Right lung (tissue), 5 donors: ENCODE results near the gene PKN2. TPM values are rescaled to one million over a fixed set of nuclear protein-coding genes. Genes with fewer than 3 reads are reported as not detected.
A peak's percentile ranks its signal among the peaks of the same experiment; 100 is the strongest.
"Not testable (repeated sequence)": the region's sequence is repeated elsewhere in the genome, so short reads cannot be mapped to it uniquely, and the experiment has no call there.

Experiments used
- DNase-seq, 2 donors: peaks; one replicate each; pipeline ENCODE4 v3.0.0-alpha.2; 2013
- polyA plus RNA-seq, 5 donors: library from polyadenylated mRNA; unstranded; fragments of 120-200 nt; gene quantifications; one replicate each; pipeline versions ENCODE4 v1.2.1 to v1.2.3, GENCODE V29; 2013; ENCODE audit warnings: inconsistent platforms in 1 of 5, low replicate concordance in 1 of 5; ENCODE audit not compliant: insufficient read length in 5 of 5, insufficient read depth in 1 of 5

The PKN2 gene
- polyA plus RNA-seq, 5 donors, result 78.1 to 131 (median 111) TPM

DNA sequence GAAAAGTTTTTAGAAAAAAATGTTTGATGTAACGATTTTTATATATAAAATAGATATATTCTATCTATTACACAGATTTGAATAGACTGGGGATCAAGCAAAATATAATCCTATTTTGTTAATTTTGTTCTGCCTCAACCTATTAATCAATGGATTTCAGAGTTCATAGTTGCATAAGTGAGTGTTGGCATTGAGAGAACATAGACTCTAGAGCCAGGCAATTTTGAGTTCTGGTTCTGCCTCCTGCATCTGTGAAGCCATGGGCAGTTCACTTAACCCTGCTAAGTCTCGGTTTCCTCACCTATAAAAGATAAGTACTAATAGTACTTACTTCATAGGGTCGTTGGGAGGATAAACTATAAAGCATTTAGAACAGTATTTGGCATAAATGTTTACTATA is 13.6 kb upstream of the PKN2 start:
- DNase-seq, result no peak

DNA sequence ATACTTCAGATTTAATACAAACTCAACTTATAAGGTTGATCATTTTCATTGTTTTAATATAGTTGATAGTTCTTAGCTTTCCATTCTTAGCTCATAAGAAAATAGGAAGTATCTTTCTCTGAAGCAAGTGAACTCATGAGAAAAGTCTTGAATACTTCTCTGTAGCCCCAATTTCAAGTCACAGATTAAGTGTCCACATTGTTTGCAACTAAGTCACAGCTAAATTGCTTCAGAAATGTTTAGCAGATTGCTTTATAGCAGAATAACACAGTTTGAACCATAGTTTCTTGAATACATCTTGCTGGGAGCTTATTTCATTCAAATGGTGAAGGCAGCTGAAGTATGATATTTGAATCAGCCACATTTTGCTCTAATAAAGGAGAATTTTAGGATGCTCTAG is 10.6 kb upstream of the PKN2 start:
- no peak for DNase-seq

DNA sequence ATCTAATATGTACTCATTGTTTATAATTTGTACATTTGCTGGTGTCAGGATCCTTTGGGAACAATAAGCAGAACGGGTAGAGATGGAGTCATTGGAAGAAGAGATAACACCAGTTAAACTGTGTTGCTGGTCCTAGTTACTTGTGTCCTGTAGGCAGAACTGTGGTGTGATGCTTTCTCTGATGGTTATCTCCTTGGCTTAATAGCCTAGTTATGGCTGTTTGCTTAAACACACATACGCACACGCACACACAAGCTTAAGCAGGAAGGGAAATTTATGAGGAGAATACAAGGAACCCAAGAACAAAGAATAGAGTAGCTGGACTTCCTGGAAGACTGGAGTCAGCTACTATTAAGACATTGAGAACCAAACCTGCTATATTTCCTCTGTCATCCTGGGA is 5.7 kb upstream of the PKN2 start:
- DNase-seq, result no peak

DNA sequence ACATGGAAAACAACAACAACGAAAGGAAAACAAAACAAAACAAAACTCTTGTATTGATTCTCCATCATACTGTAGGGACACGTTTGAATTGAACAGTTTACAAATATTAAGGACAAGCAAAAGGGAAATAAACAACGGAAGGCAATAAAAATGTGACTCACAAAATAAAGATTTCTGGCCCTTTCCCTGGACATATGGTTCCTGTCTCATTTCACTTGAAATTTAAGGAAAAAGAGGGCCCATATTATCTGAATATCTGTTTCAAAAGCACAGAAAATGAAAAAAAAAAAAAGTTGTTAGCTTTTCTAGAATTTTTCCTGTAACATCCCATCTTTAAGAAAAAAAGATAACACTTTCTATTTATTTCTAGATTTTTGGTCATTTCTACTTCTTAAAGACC is 3.6 kb upstream of the PKN2 start:
- peak; percentile 45 to 56 for DNase-seq

DNA sequence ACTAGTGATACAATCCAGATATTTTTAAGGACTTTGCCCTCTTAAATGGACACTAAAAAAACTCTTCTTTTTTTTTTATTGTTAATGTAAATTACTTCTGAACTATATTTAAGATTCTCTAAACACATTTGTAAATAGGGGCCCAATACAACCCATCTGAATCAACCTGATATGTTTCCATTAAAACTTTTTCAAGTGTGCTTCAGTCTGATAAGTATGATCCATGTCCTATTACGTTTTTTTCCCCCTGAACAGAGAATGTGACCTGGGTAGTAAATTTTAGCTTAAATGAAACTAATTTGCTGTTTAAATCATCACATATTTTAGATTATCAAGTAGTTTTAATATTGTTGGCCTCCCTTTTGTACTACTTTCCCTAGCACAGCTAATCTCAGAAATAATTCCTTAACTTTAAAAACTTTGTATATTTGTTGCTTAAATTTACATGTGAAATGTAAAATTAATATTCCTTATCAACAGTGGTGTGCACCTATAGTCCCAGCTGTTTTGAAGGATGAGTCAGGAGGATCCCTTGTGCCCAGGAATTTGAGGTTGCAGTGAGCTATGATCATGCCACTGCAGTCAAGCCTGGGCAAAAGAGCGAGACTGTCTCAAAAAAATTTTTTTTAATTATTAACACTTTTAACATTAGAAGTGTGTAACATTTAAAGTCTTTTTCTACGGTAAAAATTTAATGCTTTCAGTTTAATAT is 3.0 kb upstream of the PKN2 start:
- no peak for DNase-seq

DNA sequence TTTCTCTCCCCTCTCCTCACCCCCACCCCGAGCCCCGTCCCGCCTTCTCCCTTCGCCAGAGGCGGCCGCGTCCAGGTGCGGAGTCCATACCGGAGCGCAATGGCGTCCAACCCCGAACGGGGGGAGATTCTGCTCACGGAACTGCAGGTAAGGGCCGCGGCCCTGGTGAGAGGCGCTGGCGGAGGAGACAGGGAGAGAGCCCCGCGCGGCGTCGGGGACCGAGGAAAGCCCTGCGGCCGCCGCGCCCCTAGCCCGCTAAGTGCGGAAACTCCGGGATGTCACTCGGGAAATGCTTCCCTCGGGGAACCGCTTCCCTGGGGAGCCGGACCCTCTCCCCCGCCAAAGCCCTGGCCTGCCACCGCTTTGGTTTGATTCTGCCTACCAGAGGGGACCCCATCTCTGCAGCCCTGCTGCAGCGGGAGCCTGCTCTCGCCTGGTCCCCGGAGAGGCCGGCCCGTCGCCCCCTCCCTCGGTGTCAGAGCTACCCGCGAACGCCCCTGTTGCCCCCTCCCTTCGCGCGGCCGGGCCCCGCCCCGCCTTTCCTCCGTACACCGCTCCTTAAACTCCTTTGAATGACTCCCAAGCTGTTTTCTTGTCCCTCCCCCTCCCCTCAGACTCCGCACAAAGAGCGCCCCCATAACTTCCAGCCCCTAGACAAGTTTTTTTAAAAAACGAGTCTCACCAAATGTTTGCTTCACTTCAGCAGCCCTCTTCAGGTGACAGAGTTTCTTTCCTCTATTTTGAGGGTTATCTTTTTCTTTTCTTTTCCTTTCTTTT is 597 bp downstream of the PKN2 start:
- peak; percentile 76 to 78 for DNase-seq

DNA sequence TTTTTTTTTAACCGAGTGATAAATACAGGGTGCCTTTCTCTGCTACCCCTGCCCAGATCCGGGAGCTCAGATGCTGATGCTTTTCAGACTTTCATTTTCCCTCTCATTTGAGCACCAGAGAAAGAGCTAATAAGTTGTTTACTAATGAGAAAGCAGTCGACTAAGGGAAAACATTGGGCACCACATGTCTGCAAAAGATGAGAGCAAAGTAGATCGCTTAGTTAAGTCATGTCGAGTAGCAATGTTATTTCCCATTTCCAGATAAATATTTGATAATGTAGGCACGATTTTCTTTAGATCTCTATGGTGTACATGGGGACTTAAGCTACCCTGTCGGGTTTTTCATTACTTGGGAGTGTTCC is 1.2 kb downstream of the PKN2 start:
- DNase-seq, result no peak

DNA sequence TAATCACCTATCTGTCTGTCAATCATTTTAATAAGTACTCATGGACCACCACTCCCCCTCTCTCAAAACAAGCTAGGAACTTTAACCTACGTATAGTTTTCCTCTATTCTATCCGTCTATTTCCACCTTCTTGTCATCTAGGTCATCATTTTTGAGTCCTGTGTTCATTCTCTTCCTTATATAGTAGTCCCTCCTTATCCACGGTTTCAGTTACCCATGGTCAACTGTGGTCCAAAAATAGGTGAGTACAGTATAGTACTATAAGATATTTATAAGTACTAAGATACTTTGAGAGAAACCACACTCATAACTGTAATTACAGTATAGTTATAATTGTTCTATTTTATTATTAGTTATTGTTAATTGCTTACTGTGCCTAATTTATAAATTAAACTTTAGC is 7.5 kb downstream of the PKN2 start:
- DNase-seq, result no peak

DNA sequence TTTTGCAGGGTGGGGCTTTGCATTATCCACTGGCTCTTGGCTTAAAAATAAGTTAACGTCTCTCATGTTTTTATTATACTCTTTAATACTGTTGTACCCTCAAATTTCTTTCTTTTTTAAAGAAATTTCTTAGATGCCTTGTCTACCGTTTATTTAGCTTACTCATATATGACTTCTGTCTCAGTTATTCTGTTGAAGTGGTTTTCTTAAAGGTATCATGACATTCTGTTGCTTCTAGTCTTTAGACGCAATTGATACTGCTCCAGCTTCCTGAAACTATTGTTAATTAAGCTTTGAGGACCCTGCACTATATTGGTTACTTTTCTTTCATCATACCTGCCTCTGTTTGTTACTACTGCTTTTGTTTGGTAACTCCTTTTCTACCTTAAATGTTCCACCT is 11.7 kb downstream of the PKN2 start:
- DNase-seq, result no peak

DNA sequence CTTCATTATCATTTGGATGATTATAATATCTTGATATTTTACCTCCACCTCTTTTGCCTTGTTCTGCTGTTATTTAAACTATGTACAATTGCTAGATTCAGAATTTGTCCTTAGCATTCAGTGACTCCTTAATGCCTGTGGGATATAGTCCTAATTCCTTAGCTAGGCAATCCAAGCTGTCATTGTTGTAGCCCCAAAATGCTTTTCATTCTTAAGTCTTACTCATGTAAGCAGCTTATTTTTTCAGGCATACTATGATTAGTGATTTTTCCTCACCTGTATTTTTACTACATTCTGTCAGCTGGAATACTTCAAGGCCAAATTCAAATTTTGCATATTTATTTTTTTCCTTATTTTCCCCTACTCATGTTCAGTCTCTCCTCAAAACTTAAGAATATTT is 13.4 kb downstream of the PKN2 start:
- DNase-seq, result no peak

DNA sequence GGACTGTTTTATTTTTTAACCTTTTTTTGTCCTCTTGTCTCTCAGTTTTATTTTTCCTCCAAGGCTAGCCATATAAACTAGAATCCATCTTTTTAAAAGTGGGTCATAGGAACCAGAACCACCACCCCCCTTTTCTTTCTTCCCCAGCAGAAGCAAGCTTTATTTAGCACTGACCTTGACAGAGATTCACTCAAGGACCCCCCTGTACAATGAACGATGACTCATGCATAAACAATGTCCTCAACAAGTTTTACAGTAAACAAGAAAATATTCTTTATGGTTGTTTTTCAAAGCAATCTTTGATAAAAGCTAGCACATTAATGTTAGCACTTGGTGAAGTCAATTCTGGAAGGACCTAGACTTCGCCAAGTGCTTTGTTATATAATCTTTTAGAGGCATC is 14.1 kb downstream of the PKN2 start:
- no peak for DNase-seq

DNA sequence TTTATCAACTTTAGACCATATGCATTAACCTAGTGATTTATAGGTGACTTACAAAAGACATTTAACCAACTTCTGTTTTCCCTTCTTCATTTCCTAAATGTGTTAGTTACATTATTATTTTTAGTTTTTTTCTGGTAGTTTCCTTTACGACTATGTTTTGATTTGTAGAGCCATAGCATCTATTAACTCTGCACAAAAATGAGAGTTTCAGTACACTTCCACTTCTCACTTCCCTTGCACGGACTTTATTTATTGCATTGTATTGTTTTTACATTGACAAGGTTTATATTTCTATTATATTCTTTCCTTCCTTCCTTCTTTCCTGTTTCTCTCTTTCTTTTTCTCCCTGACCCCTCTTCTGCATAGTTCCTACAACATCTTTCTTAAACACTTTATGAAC is 14.7 kb downstream of the PKN2 start:
- no peak for DNase-seq

DNA sequence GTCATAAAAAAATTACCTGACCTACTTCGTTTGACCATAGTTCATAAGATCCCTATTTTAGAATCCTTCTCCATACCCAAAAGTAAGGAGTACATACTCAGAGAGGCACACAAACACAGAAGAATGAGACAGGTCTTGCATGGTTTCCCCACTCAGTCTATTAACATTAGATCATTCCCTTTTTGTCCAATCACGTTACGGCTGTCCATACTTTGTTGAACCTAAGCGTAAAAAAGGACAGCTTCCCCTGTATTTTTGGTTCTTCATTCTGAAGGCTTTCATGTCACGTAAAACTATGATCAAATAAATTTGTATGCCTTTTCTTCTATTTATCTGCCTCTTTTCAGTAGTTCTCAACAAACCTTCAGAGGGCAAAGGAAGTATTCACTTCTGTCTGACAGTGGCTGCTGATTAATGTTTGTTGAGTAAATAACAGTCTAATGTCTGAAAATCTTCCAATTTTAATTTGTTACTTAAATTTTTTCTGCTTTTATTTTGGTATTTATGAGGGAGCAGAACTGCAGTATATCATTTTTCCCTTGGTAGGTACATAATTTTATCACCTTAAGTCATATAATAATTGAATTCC is 16.4 kb downstream of the PKN2 start:
- no peak for DNase-seq

DNA sequence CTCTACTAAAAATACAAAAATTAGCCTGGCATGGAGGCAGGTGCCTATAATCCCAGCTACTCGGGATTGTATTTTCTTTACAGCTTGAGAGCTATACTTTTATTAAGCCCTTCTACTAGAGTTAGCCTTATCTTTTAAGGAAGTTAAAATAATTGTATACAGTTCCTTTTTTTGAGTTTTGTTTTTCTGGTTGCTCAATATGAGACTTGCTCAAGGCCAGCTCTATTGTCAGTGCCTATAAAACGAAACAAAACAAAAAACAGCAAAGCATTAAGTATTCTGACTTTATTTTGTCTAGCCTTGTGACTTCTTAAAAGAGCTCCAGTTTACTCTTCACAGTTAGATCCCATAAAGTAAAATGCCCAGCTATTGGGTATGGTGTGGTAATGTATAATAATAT is 17.2 kb downstream of the PKN2 start:
- no peak for DNase-seq

DNA sequence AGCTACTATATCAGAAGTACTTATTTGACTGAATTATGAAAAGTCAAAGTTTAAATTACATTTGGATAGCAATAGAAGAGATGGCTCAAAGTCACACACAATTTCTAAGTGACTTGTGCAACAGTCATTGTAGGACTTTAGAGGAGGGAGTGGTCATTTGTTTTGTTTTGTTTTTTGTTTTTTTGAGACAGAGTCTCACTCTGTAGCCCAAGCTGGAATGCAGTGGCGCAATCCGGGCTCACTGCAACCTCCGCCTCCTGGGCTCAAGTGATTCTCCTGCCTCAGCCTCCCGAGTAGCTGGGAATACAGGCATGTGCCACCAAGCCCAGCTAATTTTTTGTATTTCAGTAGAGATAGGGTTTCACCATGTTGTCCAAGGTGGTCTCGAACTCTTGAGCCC is 17.7 kb downstream of the PKN2 start:
- DNase-seq, result not testable (repeated sequence)

DNA sequence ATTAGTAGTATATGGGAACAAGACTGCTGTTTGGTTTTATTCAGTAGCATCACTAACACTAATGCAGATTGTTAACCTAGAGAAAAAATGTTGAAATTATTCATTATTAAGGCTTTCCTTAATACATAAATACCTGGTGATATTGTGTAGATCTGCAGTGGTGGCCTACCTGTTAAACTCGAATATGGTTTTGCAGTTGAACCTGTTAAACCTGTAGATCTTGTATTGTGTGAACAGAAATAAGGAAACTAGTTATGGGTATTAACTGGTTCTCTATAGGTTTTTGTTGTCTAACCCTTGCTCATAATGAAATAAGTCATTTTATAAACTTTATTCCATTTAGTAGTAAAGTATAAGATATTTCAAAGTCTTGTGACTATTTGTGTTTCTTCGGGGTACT is 23.9 kb downstream of the PKN2 start:
- DNase-seq, result no peak

DNA sequence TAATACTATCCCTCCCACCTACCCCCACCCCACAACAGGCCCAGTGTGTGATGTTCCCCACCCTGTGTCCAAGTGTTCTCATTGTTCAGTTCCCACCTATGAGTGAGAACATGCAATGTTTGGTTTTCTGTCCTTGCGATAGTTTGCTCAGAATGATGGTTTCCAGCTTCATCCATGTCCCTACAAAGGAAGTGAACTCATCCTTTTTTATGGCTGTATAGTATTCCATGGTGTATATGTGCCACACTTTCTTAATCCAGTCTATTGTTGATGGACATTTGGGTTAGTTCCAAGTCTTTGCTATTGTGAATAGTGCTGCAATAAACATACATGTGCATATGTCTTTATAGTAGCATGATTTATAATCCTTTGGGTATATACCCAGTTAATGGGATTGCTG is 28.8 kb downstream of the PKN2 start:
- not testable (repeated sequence) for DNase-seq

DNA sequence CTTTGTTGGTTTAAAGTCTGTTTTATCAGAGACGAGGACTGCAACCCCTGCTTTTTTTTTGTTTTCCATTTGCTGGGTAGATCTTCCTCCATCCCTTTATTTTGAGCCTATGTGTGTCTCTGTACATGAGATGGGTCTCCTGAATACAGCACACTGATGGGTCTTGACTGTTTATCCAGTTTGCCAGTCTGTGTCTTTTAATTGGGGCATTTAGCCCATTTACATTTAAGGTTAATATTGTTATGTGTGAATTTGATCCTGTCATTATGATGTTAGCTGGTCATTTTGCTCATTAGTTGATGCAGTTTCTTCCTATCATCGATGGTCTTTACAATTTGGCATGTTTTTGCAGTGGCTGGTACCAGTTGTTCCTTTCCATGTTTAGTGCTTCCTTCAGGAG is 32.5 kb downstream of the PKN2 start:
- not testable (repeated sequence) for DNase-seq

DNA sequence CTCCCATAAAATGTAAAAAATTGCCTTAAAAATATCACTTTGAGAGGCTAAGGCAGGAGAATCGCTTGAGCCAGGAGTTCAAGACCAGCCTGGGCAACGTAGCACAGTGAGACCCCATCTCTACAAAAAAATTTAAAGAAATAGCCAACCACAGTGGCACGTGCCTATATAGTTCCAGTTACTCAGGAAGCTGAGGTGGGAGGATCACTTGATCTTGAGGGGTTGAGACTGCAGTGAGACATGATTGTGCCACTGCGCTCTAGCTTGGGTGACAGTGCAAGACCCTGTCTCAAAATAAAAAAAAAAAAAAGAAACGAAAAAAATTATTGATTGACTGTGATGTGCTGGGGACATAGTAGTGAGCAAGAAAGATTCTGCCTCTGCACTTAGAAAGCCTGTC is 38.4 kb downstream of the PKN2 start:
- DNase-seq, result no peak

DNA sequence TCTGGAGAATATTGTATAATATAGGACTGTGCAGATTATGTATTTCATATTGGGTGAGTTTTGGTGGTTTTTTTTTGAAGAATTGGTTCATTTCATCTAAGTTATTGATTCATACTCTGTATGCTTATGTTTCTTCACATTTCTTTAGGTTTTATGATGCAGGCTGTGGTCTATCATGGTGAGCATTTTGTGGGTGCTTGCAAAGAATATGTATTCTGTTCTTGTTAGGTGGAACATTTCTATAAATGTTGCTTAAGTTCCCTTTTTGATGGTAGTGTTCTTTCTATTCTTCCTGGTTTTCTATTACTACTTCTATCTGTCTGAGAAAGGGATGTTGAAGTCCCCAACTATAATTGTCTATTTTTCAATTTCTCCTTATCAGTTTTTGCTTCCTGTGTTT is 42.6 kb downstream of the PKN2 start:
- no peak for DNase-seq

DNA sequence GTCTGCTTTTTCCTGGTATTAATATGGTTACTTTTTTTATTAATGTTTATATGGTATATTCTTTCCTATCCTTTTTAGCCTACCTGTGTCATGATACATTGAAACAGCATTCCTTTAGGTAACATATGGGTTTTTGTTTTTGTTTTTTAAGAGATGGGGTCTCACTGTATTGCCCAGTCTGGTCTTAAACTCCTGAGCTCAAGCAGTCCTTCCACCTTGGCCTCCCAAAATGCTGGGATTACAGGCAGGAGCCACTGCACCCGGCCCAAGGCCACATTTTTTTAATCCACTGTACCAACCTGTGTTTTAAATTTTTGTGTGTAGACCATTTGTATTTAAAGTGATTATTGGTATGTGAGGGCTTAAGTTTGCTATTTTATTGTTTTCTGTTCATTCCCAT is 43.1 kb downstream of the PKN2 start:
- DNase-seq, result no peak

DNA sequence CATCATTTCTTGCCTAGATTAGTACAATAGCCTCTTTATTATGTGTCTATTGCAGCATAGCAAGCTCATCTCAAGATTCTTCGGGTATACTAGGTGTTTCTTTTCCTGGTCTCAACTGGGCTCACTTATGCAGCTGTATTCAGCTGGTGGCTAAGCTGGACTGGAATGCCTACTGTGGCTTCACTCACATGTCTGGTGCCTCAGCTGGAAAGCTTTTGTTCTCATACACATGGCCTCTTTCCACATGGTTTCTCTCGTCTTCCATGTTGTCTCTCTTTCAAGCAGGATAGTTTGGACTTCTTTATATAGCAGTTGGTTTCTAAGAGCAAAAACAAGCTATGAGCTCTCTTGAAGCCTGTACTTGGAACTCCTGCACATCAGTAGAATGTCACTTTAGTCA is 45.2 kb downstream of the PKN2 start:
- DNase-seq, result no peak

DNA sequence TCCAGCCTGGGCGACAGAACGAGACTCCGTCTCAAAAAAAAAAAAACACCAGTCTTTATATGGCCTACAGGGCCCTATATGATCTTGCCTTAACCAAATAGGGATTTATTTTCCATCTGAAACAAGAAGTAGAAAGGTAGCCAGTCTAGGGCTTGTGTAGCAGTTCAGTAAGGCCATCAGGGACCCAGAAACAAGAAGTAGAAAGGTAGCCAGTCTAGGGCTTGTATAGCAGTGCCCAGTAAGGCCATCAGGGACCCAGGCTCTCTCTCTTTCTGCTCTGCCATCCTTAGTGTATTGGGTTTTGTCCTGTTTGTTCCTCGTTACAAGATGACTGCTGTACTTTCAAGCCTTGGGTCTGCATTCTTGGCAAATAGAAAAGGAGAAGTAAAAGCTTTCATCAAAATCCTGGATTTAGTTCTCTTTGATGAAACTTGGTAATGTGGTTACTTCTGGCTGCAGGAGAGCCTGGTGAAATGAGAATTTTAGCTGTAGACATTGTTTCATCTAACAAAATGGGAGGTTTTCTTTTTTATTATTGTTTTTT is 46.1 kb downstream of the PKN2 start:
- DNase-seq, result no peak
